HEK293 (cell line): Measurements from ENCODE around the gene FAM120B.

Experiments used
- CTCF ChIA-PET: fragments of 350-600 bp; formaldehyde crosslinking; extraction: SDS; loops from one replicate; lab custom pipeline; 2021; ENCODE audit warnings: antibody characterized with exemption; lab: Yijun Ruan, JAX
- POLR2A ChIA-PET: fragments of 300-600 bp; formaldehyde crosslinking; extraction: SDS; loops from one replicate; lab custom pipeline; 2020; ENCODE audit warnings: antibody characterized with exemption, inconsistent platforms; lab: Yijun Ruan, JAX
- H3K27ac ChIP-seq: fragments of 200-500 bp; sonication (Bioruptor generic); 2 replicates; pipeline ENCODE4 v1.5.1; 2014; ENCODE audit warnings: low read depth, low read length, control low read depth, inconsistent platforms; ENCODE audit errors: extremely low read depth
- H3K36me3 ChIP-seq, 2 experiments: fragments of 200-500 bp in 1 of 2; sonication (Bioruptor generic) in 1 of 2; 1 replicate in 1 of 2; 2 replicates in 1 of 2; pipeline ENCODE4 v1.5.1; 2014 to 2017; ENCODE audit warnings: inconsistent platforms in 2 of 2, low read length in 2 of 2; ENCODE audit not compliant: control insufficient read depth in 2 of 2, insufficient read depth in 1 of 2
- H3K4me1 ChIP-seq: fragments of 200-500 bp; sonication (Bioruptor generic); 2 replicates; pipeline ENCODE4 v1.5.1; 2014; ENCODE audit warnings: mild to moderate bottlenecking, low read length, inconsistent platforms; ENCODE audit not compliant: control insufficient read depth, insufficient read depth
- H3K4me3 ChIP-seq: 2 replicates; pipeline ENCODE4 v1.5.1; 2011; ENCODE audit warnings: low read depth, mild to moderate bottlenecking, control low read depth, low read length, moderate library complexity
- H3K9me3 ChIP-seq: fragments of 200-500 bp; sonication (Bioruptor generic); 2 replicates; pipeline ENCODE4 v1.5.1; 2014; ENCODE audit warnings: low read depth, low read length, inconsistent platforms; ENCODE audit not compliant: control insufficient read depth, insufficient read depth
- BCL11A ChIP-seq: fragments of 450-650 bp; formaldehyde crosslinking; IDR thresholded peaks from 2 replicates; pipeline ENCODE4 v1.5.1; 2016; ENCODE audit warnings: low read depth, missing biosample characterization, missing genetic modification characterization
- BCL6B ChIP-seq: fragments of 450-650 bp; formaldehyde crosslinking; IDR thresholded peaks from 2 replicates; pipeline ENCODE4 v1.5.1; 2017; ENCODE audit warnings: missing biosample characterization, missing genetic modification characterization
- ELK4 ChIP-seq: IDR thresholded peaks from 2 replicates; pipeline ENCODE4 v1.6.1; 2011; ENCODE audit warnings: mild to moderate bottlenecking, low read depth, low read length, borderline replicate concordance
- HOXC10 ChIP-seq: sonication (generic); formaldehyde crosslinking; IDR thresholded peaks from 2 replicates; pipeline ENCODE4 v1.8.1; 2023; ENCODE audit warnings: mild to moderate bottlenecking, missing genetic modification reagents
- HOXD13 ChIP-seq: sonication (generic); formaldehyde crosslinking; IDR thresholded peaks from 2 replicates; pipeline ENCODE4 v1.8.0; 2022; ENCODE audit warnings: missing genetic modification reagents, borderline replicate concordance
- KLF9 ChIP-seq: fragments of 450-650 bp; formaldehyde crosslinking; IDR thresholded peaks from 2 replicates; pipeline ENCODE4 v1.5.1; 2016; ENCODE audit warnings: missing biosample characterization, missing genetic modification characterization, low read depth
- SCRT1 ChIP-seq: fragments of 450-650 bp; formaldehyde crosslinking; IDR thresholded peaks from 2 replicates; pipeline ENCODE4 v1.5.1; 2016; ENCODE audit warnings: missing biosample characterization, missing genetic modification characterization, borderline replicate concordance
- TRIM28 ChIP-seq: IDR thresholded peaks from 2 replicates; pipeline ENCODE4 v1.6.1; 2011; ENCODE audit warnings: low read length, control low read depth, borderline replicate concordance
- YY2 ChIP-seq: fragments of 450-650 bp; formaldehyde crosslinking; IDR thresholded peaks from 2 replicates; pipeline ENCODE4 v1.5.1; 2016; ENCODE audit warnings: missing biosample characterization, missing genetic modification characterization
- ZBTB10 ChIP-seq: fragments of 450-650 bp; formaldehyde crosslinking; IDR thresholded peaks from 2 replicates; pipeline ENCODE4 v1.5.1; 2016; ENCODE audit warnings: missing biosample characterization, missing genetic modification characterization
- ZBTB17 ChIP-seq: fragments of 450-650 bp; formaldehyde crosslinking; IDR thresholded peaks from 2 replicates; pipeline ENCODE4 v1.5.1; 2016; ENCODE audit warnings: missing biosample characterization, missing genetic modification characterization
- ZBTB20 ChIP-seq: fragments of 450-650 bp; formaldehyde crosslinking; IDR thresholded peaks from 2 replicates; pipeline ENCODE4 v1.5.1; 2016; ENCODE audit warnings: missing biosample characterization, missing genetic modification characterization
- ZEB2 ChIP-seq: fragments of 450-650 bp; formaldehyde crosslinking; IDR thresholded peaks from 2 replicates; pipeline ENCODE4 v1.5.1; 2016; ENCODE audit warnings: missing biosample characterization, missing genetic modification characterization
- ZNF155 ChIP-seq: fragments of 450-650 bp; formaldehyde crosslinking; IDR thresholded peaks from 2 replicates; pipeline ENCODE4 v1.5.1; 2016; ENCODE audit warnings: missing biosample characterization, missing genetic modification characterization
- ZNF174 ChIP-seq: fragments of 450-650 bp; formaldehyde crosslinking; IDR thresholded peaks from 2 replicates; pipeline ENCODE4 v1.5.0; 2017; ENCODE audit warnings: missing biosample characterization, mild to moderate bottlenecking, missing genetic modification characterization
- ZNF280C ChIP-seq: fragments of 450-650 bp; formaldehyde crosslinking; IDR thresholded peaks from 2 replicates; pipeline ENCODE4 v1.5.1; 2016; ENCODE audit warnings: missing biosample characterization, missing genetic modification characterization
- ZNF292 ChIP-seq: fragments of 450-650 bp; formaldehyde crosslinking; IDR thresholded peaks from 2 replicates; pipeline ENCODE4 v1.5.1; 2016; ENCODE audit warnings: low read depth, missing biosample characterization, missing genetic modification characterization, borderline replicate concordance
- ZNF391 ChIP-seq: fragments of 450-650 bp; formaldehyde crosslinking; IDR thresholded peaks from 2 replicates; pipeline ENCODE4 v1.5.1; 2016; ENCODE audit warnings: low read depth, missing biosample characterization, missing genetic modification characterization, borderline replicate concordance
- ZNF423 ChIP-seq: fragments of 450-650 bp; formaldehyde crosslinking; IDR thresholded peaks from 2 replicates; pipeline ENCODE4 v1.5.1; 2016; ENCODE audit warnings: missing biosample characterization, missing genetic modification characterization
- ZNF558 ChIP-seq: fragments of 450-650 bp; formaldehyde crosslinking; IDR thresholded peaks from 2 replicates; pipeline ENCODE4 v1.5.1; 2016; ENCODE audit warnings: missing biosample characterization, missing genetic modification characterization
- ZNF560 ChIP-seq: fragments of 450-650 bp; formaldehyde crosslinking; IDR thresholded peaks from 2 replicates; pipeline ENCODE4 v1.5.1; 2017; ENCODE audit warnings: missing biosample characterization, missing genetic modification characterization, borderline replicate concordance
- ZNF561 ChIP-seq: fragments of 450-650 bp; IDR thresholded peaks from 2 replicates; pipeline ENCODE4 v1.5.1; 2018; ENCODE audit warnings: missing biosample characterization, missing genetic modification characterization, borderline replicate concordance
- ZNF596 ChIP-seq: fragments of 450-650 bp; IDR thresholded peaks from 2 replicates; pipeline ENCODE4 v1.5.0; 2018; ENCODE audit warnings: missing biosample characterization, mild to moderate bottlenecking, missing genetic modification characterization, moderate library complexity
- ZNF610 ChIP-seq: fragments of 450-650 bp; formaldehyde crosslinking; IDR thresholded peaks from 2 replicates; pipeline ENCODE4 v1.5.1; 2016; ENCODE audit warnings: missing biosample characterization, missing genetic modification characterization, borderline replicate concordance
- ZNF792 ChIP-seq: fragments of 450-650 bp; formaldehyde crosslinking; IDR thresholded peaks from 2 replicates; pipeline ENCODE4 v1.5.1; 2016; ENCODE audit warnings: missing biosample characterization, missing genetic modification characterization
- ZSCAN23 ChIP-seq: fragments of 450-650 bp; formaldehyde crosslinking; IDR thresholded peaks from 2 replicates; pipeline ENCODE4 v1.5.1; 2016; ENCODE audit warnings: missing biosample characterization, missing genetic modification characterization

Gene FAM120B

GRCh38 chr6:170308761-170309160, 2.2 kb downstream of the FAM120B start:
- Histone ChIP-seq H3K9me3 (no peaks in the 10 kb centered on the region), H3K27ac (no peak overlapping the region), H3K36me3 (peaks cover 3 to 32% of the 10 kb centered on the region in 2 experiments; a peak in 1 of 3 replicates)
- CTCF ChIA-PET, result interaction anchor here (1.0 to 1.5 kb wide), 2 partner anchors 209 to 477 kb away, joined by 3 to 4 read pairs; no protein-coding TSS in a partner anchor
- TF ChIP-seq ZSCAN23, result no peak
- TF ChIP-seq ZEB2 (tag by site-specific recombination), result no peak
- no peak for TF ChIP-seq BCL6B
- TF ChIP-seq ELK4, result no peak
- TF ChIP-seq ZNF423 (tag by site-specific recombination), result no peak
- no peak for TF ChIP-seq HOXD13 (CRISPR knock-in tag)
- TF ChIP-seq ZNF610, result no peak
- TF ChIP-seq ZBTB17 (tag by site-specific recombination), result no peak
- TF ChIP-seq ZNF596 (tag by site-specific recombination), result no peak
- TF ChIP-seq ZNF174 (tag by site-specific recombination), result no peak
- no peak for TF ChIP-seq ZBTB20 (tag by site-specific recombination)
- no peak for TF ChIP-seq ZNF561 (tag by site-specific recombination)
- TF ChIP-seq BCL11A (tag by site-specific recombination), result no peak
- TF ChIP-seq YY2 (tag by site-specific recombination), result no peak
- no peak for TF ChIP-seq TRIM28
- TF ChIP-seq, all 188 proteins: peak for 0
- H3K4me3 ChIP-seq, result no peak overlapping the region
- POLR2A ChIA-PET, result interaction anchor here (2.7 kb wide), 1 partner anchor 18 kb away, joined by 11 read pairs; the partner anchor contains the start of gene DLL1
- 0 out of 2 replicates have a peak, but pooled peaks cover 2% of the 10 kb centered on the region for H3K4me1 ChIP-seq

GRCh38 chr6:170311696-170312095, 5.1 kb downstream of the FAM120B start:
- ChIA-PET POLR2A (no interaction called here), CTCF (interaction anchor here (0.6 kb wide), 1 partner anchor 9 kb away, joined by 3 read pairs; no protein-coding TSS in a partner anchor)
- no peak for TF ChIP-seq ZNF280C (tag by site-specific recombination)
- no peak for TF ChIP-seq ZNF391
- no peak for TF ChIP-seq ZNF560 (tag by site-specific recombination)
- no peak for TF ChIP-seq HOXC10
- no peak for TF ChIP-seq ZNF558 (tag by site-specific recombination)
- no peak for TF ChIP-seq ZBTB10 (tag by site-specific recombination)
- no peak for TF ChIP-seq ZNF561 (tag by site-specific recombination)
- TF ChIP-seq SCRT1 (tag by site-specific recombination), result no peak
- TF ChIP-seq ZNF792 (tag by site-specific recombination), result no peak
- TF ChIP-seq ZNF596 (tag by site-specific recombination), result no peak
- TF ChIP-seq KLF9 (tag by site-specific recombination), result no peak
- TF ChIP-seq ZNF292 (tag by site-specific recombination), result no peak
- TF ChIP-seq ZNF155, result no peak

More at GRCh38 chr6:170311696-170312095, 5.1 kb downstream of the FAM120B start:
- H3K27ac ChIP-seq, result no peak overlapping the region
- peaks cover 3 to 32% of the 10 kb centered on the region in 2 experiments; a peak in 2 of 3 replicates for H3K36me3 ChIP-seq
- 0 out of 2 replicates have a peak, but pooled peaks cover 2% of the 10 kb centered on the region for H3K4me1 ChIP-seq
- H3K9me3 ChIP-seq, result no peaks in the 10 kb centered on the region
- H3K4me3 ChIP-seq, result no peak overlapping the region
